HG03457 (cell line): Measurements from ENCODE around the gene CRKL.

Source experiments
- ATAC-seq: cut with Tn5 transposase; IDR thresholded peaks from one replicate; pipeline ENCODE4 v1.9.1; 2021; ENCODE audit warnings: moderate number of reproducible peaks; ENCODE audit not compliant: unreplicated experiment

CRKL gene

GRCh38 chr22:20980523-20980922, 63.3 kb downstream of the CRKL start:
- ATAC-seq, result no peak

GRCh38 chr22:20980938-20981722, 63.9 kb downstream of the CRKL start:
- ATAC-seq, result no peak

- ATAC-seq, result peak; percentile 55
Observed at GRCh38 chr22:20981787-20982562, 64.8 kb downstream of the CRKL start, which contains the start of gene LZTR1. Gene LZTR1, plus strand, starts transcription at chr22:20982297. Its CDS starts 75 bp downstream, at chr22:20982372.

GRCh38 chr22:20982563-20982882, 65.3 kb downstream of the CRKL start:
- ATAC-seq, result peak; percentile 14

- no peak for ATAC-seq
Observed at GRCh38 chr22:20983081-20983771, 66.0 kb downstream of the CRKL start.

- no peak for ATAC-seq
Observed at GRCh38 chr22:20985720-20986119, 68.5 kb downstream of the CRKL start.

- ATAC-seq, result no peak
Observed at GRCh38 chr22:20986365-20986764, 69.2 kb downstream of the CRKL start.

GRCh38 chr22:20987375-20987774, 70.2 kb downstream of the CRKL start:
- ATAC-seq, result no peak

GRCh38 chr22:20988573-20989322, 71.5 kb downstream of the CRKL start:
- no peak for ATAC-seq

- no peak for ATAC-seq
Observed at GRCh38 chr22:20989323-20990138, 72.3 kb downstream of the CRKL start.

GRCh38 chr22:20990184-20991180, 73.3 kb downstream of the CRKL start:
- ATAC-seq, result no peak

GRCh38 chr22:20991252-20992055, 74.2 kb downstream of the CRKL start:
- no peak for ATAC-seq

- no peak for ATAC-seq
Observed at GRCh38 chr22:20992056-20992442, 74.8 kb downstream of the CRKL start.

- ATAC-seq, result no peak
Observed at GRCh38 chr22:20992456-20993303, 75.5 kb downstream of the CRKL start.

GRCh38 chr22:20993304-20994127, 76.3 kb downstream of the CRKL start:
- no peak for ATAC-seq

- no peak for ATAC-seq
Observed at GRCh38 chr22:20994128-20994901, 77.1 kb downstream of the CRKL start.
